Stimulated activated CD4-positive, alpha-beta T cell treated with anti-CD3 and anti-CD28 coated beads, TNF-alpha, amount 100 ng/mL, for 24 hours (primary cell): ENCODE results near the gene COL24A1.
"Not testable (repeated sequence)": the region's sequence is repeated elsewhere in the genome, so short reads cannot be mapped to it uniquely, and the experiment has no call there.

Experiments used
- DNase-seq, 3 experiments: peaks; one replicate each; pipeline ENCODE4 v3.0.0-alpha.2; 2020; ENCODE audit warnings: low read depth in 3 of 3

Gene COL24A1

DNA sequence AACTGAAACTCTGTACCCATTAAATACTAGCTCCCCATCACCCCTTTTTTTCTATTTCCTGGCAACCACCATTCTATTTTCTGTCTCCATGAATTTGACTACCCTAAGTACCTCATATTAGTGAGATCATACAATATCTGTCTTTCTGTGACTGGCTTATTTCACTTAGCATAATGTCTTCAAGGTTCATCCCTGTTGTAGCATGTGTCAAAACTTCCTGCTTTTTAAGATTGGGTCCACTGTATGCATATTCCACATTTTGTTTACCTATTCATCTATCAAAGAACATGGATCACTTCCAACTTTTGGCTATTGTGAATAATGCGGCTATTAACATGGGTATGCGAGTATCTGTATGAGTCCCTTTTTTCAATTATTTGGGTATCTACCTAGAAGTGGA is 266.7 kb downstream of the COL24A1 start:
- DNase-seq = no peak

DNA sequence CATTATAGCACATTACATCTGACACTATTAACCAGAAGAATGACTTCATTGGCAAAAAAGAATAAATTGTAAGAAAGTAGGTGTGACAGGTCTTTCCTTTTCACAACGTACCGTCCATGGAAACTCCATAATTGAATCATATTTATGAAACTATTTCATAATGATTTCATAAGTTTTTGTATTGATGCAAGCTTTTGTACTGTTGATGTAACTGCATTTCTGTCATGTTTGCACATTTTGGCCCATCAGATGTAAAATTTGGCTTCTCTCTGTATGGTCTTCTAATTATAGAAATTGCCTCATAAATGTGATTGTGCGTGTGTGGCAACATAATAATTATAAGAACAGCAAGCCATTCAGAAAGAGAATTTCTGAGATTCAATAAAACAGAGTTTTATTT is 267.7 kb downstream of the COL24A1 start:
- no peak for DNase-seq

DNA sequence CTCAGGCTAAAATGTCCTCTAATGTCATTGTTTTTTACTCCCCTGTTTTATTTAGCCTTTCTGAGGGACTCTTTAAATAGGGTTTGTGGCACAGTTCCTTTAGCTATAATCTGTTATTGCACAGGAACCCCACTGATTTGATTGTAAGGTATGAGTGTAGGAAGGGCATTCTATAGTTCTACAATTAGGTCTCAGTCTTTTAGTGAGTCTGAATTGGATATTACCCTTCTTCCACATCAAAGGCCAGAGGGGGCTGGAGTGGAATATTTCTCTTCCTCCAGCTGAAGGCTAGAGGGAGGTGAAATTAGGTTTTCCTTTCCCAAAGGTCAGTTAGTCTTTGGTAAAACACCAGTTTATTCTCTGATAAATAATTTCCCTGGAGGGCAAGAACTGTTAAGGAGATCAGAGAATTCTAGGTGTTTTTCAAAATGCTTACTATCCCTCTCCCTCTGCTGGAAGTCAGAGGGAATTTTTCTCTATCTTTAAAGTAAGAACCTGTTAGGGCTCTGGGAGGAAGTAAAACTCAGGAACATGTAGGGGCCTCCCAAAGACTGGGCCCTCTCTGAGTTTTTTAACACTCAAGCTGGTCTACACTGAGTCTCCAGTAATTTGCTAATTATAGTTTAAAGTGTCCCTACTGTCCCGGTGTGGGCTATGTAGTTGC is 272.1 kb downstream of the COL24A1 start:
- no peak for DNase-seq

DNA sequence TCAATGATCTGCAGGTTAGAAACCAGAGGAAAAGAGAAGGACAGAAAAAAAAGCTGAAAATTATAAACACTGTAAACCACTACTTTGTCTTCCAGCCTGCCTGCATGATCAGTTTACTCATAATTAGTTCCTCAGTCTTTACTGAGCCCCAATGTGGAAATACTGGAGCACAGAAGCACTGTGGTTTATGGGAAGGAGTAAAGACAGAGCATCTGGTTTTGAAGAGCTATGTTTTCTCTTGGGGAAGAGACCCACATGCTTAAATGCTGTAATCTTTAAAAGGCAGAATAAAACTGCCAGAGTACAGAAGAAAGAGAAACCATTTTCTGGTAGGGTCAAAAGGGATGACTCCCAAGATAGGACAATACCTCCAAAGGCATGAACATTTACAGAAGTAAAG is 289.4 kb downstream of the COL24A1 start:
- DNase-seq = no peak

DNA sequence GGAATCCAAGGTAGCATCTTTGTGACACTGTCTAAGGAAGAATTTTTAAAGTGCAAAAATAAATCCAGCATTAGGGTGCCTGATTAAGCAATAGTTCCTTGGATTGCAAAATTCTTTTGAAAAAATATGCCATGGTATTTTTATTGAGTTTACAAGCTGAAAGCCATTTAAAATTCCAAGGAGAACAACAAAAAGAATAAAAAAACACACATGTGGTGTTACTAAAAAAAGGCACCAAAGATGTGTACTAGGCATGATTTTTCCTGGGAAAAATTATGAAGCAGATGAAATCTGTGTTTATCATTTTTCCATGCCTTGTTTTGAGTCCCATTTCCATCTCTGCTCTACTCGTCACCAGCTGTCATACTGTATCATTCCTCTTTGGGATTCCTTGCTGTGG is 291.4 kb downstream of the COL24A1 start:
- no peak for DNase-seq

DNA sequence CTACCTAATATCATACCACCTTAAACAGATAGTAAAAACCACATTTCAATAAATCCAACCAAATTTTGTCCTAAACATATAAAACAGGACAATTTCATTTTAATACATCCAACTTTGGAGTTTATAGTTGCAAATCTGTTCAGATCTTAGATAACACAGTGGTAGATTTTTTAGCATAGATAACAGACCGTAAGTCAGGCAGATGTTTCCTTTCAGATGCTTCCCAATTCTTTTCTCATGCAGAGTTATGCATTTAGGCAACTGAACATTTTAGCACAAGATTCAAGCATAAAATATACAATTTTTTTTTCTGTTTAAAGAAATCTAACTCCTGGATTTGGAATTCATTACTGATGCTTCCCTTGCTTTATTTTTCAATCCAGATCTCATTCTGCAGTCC is 291.8 kb downstream of the COL24A1 start:
- DNase-seq = no peak

DNA sequence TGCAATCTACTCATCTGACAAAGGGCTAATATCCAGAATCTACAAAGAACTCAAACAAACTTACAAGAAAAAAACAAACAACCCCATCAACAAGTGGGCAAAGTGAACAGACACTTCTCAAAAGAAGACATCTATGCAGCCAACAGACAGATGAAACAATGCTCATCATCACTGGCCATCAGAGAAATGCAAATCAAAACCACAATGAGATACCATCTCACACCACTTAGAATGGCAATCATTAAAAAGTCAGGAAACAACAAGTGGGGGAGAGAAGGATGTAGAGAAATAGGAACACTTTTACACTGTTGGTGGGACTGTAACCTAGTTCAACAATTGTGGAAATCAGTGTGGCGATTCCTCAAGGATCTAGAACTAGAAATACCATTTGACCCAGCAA is 292.9 kb downstream of the COL24A1 start:
- not testable (repeated sequence) for DNase-seq

DNA sequence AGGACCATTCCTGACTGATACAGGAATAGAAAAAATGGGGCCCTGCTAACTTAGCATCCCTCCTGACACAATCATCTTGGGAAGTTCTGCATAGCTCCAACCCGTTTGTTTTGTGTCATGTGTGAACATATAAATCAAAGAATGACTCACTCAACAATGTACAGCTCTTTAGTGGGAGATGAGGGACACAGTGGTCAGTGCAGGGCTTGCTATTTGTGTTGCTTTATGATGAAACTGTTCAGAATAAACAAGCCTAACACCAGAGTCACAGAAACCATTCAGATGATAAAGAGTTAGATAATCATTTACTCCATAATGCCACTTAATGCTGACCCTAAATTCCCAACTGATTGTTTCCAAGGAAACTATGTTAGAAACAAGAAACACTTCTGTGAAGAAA is 294.1 kb downstream of the COL24A1 start:
- no peak for DNase-seq

DNA sequence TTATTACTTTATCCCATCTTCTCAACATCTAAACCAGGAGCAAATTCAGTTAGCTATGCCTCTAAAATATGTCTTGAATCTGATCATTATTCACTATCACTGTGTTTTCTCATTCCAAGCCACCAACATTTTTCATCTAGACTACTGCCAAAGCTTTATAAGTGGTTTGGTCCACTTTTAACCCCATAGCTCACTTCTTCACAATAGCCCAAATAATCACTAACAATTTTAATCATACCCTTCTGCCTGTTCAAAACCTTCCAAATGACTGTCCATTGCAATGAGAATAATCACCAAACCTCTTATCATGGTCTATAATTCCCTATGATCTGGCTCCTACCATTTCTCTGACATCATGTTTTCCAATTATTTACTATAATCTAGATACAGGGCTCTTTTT is 298.6 kb downstream of the COL24A1 start:
- no peak for DNase-seq

DNA sequence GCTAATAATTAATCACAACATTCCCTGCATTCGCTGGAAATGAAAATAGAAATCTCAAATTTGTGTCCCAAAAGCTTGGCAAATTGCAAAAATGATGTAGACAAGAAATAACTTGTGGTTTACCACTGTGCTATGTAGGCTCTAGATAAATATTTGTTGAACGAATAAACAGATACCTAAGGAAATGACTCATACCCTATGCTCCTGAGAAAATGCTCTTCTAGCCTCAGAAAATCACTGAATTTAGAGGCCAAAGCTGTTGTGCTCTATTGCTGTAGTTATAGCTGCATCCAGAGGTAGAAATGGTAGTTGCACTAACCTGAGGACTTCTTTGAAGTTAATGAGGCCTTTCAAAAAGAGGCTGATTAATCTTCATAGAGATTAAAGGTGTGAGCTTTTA is 306.3 kb downstream of the COL24A1 start:
- no peak for DNase-seq

DNA sequence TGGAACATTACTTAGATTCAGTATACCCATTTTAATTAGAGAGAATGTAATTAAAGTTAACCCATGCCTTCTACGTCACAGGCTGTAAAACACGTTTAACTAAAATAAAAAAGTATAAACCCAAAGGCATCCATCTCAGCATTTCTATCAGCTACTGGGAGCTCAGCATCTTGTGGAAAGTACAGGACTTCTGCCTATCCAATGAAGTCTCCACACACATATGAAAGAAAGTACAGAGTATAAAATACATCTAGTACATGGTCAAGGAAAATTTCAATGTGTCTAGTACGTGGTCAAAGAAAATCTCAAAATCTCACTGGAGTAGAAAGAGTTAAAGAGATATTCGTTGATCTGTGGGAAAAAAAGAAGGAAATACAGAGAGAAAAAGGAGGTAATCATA is 306.9 kb downstream of the COL24A1 start:
- DNase-seq = no peak

DNA sequence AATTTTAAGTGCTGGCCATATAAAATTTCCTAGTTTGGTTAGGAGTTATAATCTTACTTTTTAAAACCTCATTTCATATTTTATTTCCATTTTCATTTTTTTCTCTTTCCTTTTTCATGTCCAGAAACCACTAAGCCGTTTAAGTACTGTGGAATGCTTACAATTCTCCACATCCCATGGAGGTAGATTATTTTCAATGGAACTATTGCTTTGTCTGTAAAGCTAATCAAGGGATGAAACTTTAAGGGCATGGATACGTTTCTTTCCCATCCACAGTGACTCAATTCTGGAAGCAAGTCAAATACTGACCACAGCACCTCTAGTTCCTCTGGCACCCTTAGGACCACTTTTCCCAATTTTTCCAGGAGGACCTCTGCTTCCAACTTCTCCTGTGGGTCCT is 309.2 kb downstream of the COL24A1 start:
- no peak for DNase-seq

DNA sequence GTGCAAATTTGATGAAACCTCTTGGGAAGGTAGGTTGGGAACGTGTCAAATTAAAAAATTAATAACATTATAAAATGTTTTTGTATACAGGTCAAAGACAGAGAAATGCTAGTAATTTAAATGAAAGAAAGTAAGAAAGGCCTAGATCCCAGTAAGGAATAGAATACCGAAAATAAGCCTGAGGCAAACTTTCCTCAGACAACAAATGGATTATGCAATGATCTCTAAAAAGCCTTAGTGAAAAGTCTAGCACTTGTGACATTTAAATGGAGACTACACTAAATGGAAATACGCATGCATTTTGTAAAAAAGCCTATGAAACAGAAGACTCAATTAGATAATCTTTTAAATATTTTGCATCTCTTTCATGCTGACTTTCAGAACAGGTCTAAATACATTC is 309.9 kb downstream of the COL24A1 start:
- DNase-seq = no peak

DNA sequence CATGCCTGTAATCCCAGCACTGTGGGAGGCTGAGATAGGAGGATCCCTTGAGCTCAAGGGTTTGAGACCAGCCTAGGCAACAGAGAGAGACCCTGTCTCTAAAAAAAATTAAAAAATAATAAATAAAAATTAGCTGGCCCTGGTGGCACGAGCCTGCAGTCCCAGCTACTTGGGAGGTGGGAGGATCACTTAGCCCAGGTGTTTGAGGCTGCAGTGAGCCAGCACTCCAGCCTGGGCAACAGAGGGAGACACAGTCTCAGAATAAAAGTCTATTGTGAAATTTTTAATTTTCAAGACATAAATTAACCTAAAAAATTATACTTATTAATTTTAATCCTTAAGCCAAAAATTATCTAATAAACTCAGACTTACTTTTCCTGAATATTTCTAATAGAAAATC is 317.1 kb downstream of the COL24A1 start:
- no peak for DNase-seq

DNA sequence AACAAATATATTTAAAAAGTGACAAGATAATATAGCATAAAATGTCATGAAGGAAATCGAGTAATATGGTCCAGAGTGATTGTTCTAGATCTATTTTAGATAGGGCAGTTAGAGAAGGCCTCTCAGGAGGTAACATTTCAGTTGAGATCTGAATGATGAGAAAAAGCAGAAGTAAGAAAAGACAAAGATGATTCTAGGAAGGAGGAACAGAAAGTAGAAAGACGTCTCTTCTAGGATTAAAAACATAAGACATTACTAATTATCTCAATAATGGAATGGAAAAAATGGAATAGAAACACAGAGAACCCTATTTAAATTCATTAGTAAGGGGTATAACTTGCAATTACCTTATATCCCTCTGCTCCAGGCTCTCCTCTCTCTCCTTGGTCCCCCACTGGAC is 318.3 kb downstream of the COL24A1 start:
- DNase-seq = no peak

DNA sequence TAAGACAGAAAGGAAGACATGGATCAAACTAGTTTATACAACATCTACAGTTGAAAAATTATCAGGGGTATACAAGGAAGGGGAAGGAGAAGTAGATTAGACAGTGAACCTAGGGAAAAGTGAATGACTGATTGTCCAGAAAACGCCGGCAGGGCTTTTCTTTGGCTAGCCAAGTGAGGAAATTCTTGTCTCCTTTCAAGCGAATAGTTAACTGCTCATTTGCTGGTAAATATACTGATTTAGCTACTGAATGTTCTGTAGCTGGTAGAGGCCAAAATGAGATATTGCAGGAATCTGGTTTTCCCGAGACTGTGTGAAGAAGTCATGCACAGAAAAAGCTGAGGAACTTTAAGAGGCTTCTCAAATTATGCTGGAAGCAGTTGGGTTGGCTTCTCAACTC is 319.8 kb downstream of the COL24A1 start:
- DNase-seq = no peak

DNA sequence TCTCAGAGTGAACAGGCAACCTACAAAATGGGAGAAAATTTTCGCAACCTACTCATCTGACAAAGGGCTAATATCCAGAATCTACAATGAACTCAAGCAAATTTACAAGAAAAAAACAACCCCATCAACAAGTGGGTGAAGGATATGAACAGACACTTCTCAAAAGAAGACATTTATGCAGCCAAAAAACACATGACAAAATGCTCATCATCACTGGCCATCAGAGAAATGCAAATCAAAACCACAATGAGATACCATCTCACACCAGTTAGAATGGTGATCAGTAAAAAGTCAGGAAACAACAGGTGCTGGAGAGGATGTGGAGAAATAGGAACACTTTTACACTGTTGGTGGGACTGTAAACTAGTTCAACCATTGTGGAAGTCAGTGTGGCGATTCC is 323.4 kb downstream of the COL24A1 start:
- not testable (repeated sequence) for DNase-seq

DNA sequence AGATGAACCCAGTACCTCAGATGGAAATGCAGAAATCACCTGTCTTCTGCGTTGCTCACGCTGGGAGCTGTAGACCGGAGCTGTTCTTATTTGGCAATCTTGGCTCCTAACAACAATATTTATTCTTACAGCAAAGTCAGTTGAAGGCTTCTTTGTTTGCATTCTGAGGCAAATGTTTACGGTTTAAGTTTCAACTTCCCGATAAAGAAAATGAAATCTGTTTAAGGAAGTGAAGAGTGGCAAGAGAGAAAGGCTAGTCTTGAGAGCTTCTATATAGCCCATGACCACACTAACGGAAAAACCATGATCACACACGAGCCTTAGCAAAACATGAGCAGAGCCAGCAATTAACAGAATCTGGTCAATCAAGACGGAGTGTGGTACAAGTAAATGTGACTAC is 325.7 kb downstream of the COL24A1 start:
- no peak for DNase-seq

DNA sequence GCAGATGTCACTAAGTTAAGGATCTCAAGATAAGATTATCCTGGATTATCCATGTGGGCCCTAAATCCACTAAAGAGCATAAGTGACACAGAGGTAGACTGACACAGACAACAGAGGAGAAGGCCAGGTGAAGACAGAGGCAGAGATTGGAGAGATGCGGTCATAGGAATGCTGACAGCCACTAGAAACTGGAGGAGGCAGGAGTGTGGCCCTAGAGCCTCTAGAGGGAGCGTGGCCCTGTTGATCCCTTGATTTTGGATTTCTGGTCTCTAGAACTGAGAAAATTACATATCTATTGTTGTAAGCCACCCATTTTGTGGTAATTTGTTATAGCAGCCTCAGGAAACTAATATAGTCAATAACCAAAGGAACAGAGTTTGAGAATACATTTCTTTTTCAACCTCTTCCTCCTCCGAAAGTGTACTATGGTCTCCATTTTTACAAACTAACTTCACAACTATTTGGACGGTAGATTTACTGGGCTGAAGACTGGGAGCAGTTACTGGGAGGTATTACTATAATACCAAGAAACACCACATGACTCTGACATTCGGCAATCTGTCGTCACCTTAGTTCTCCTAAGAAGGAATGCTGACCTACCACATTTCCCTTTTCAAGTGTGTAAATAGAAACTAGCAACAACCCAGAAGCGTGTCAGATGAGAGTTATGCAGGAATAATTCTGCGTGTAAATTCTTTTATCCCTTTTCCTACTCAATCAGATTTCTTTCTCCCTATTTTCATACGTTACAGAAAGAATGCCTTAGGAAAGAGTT is 332.3 kb downstream of the COL24A1 start:
- no peak for DNase-seq

DNA sequence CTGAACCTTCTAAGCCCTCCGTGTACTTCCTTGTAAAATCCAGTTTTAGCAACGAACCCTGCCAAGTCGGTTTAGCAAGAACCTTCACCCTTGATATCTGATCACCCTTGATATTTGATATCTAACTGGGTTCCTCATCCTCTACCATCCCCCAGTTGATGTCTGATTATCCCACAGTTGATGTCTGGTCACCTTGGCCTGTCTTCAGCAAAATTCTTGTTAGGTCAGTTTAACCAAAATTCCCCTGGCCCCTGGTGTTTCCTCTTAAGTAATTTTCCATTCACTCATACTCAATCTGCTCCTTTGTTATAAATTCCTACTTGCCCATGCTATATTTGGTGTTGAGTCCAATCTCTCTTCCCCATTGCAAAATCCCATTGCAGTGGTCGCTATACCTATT is 333.9 kb downstream of the COL24A1 start:
- no peak for DNase-seq

DNA sequence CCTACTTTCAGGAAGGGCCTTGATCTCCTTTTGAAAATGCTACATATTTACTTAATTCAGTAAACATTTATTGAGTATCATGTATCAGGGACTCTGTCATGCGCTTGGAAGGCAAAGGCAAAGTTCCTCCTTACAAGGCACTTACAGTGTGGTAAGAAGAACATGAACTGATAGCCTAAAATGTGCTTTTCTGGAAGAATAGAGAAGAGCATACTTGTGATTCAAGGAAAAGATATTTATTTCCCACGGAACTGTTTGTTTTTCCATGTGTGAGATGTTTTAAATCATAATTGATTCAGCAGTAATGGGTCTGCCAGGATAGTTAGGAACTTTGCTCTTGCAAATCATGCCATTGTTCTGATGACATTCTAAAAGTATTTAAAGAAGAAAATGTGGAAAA is 338.2 kb downstream of the COL24A1 start:
- no peak for DNase-seq

DNA sequence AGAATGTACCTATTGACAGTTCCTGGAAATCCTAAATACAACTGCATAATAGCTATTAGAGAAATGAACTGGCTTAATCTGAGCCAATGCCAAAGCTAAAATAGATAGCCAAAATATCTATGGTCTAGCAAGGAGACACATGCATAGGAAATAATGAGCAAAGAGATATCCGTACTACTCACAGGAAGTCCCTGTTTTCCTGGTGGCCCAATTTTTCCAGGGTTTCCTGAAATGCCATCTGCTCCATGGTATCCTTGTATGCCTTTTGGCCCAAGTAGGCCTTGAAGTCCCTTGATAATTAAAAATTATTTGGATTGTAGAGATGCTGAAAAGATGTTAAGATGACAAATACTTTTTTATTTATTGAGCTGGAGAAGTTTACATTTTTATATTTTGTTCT is 340.0 kb downstream of the COL24A1 start:
- DNase-seq = no peak

DNA sequence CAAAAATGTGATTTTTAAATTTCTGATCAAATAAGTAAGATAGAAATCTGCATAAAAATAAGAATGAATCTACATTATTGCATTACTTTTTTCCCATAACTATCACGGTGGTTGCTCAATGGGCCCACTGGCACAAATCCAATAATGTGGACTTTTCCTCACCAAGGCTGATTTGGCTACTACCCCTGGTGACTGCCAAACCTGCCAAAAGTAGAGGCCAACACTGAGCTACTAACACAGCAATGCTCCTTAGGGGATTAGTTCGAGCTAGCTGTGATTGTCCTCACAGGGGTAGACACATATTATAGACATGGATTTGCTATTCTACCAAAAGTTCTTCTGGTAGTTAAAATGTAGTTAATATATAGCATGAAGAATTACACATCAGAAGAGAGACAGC is 340.7 kb downstream of the COL24A1 start:
- no peak for DNase-seq
